Spleen (tissue), 7 donors: Measurements from ENCODE around the gene PRKCB.

Experiments used
- CTCF ChIP-seq, 11 experiments: fragments of 200-600 bp in 7 of 11; fragments of 450-650 bp in 4 of 11; sonication (generic) in 4 of 11; IDR thresholded peaks in 8 of 11; conservative IDR thresholded peaks in 3 of 11; 1 replicate in 7 of 11; 2 replicates in 4 of 11; pipeline versions ENCODE4 v1.4.0 to v1.8.0; 2016 to 2021; ENCODE audit warnings: antibody characterized with exemption in 11 of 11, inconsistent platforms in 4 of 11, mild to moderate bottlenecking in 1 of 11
- POLR2A ChIP-seq, 3 donors: fragments of 450-650 bp; IDR thresholded peaks; one replicate each; pipeline ENCODE4 v1.5.1; 2017; ENCODE audit warnings: antibody characterized with exemption in 3 of 3, mild to moderate bottlenecking in 1 of 3
- POLR2AphosphoS5 ChIP-seq, 3 donors: sonication (generic); formaldehyde crosslinking; IDR thresholded peaks; one replicate each; pipeline ENCODE4 v1.5.1; 2017; ENCODE audit warnings: antibody characterized with exemption in 3 of 3
- donor health status: DM: no; HTN: no; CAD: no; lungs with moderate emphysema.
- donor health status: DM: no; HTN: no; CAD: no.
- donor health status: DM: no; HTN: no; CAD: no.

GRCh38 chr16:24218299-24218698 lies 382.5 kb downstream of the PRKCB start:
- TF ChIP-seq POLR2AphosphoS5 (IDR thresholded peaks at IDR 0.05) (no peak), CTCF (IDR thresholded peaks at IDR 0.05 in 8 of 11, conservative IDR thresholded peaks at IDR 0.05 in 3 of 11) (no peak), POLR2A (IDR thresholded peaks at IDR 0.05) (no peak)
